ENCODE data around the gene SPRR5. TPM values are rescaled to one million over a fixed set of nuclear protein-coding genes. Genes with fewer than 3 reads are reported as not detected.

SPRR5 gene
- total and polyA plus RNA-seq, 11 donors: not detected

DNA sequence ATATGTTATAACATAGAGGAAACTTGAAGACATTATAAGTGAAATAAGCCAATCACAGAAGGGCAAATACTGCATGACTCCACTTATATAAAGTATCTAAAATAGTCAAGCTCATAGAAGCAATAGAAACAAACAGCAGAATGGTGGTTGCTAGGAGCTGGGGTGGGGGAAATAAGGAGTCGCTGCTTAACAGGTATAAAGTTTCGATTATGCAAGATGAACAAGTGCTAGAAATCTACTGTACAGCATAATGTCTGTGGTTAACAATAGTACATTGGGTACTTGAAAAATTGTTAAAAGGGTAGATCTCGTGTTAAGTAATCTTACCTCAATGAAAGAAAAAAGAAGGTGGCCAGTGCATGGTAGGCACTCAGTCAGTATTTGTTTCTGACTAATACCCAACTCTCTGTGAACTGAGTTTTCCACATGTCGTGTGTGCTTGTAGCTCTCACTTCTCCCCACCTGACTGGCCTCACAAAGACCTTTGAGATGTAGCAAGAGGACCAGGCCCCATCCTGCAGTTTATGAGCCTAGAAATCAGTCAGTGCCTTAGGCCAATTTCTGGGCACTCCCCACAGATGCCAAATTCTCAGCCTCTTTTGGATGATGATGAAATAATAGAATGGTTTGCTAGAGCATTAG lies 14.7 kb upstream of the SPRR5 start:
- Histone ChIP-seq H3K27ac (no peak overlapping the region), H3K27me3 (no peaks in the 10 kb centered on the region), H3K4me1 (no peaks in the 10 kb centered on the region), H3K4me3 (no peak overlapping the region), H3K36me3 (no peaks in the 10 kb centered on the region), H3K9me3 (no peaks in the 10 kb centered on the region)
- WGBS, 4 donors: 58 to 68% (median 62%) methylated on average over 4 of the region's 4 CpGs
- intact Hi-C loops (cut with DNase I): no loop called here
- ATAC-seq (no peak), DNase-seq (no peak)
- TF ChIP-seq, protein P1, sequence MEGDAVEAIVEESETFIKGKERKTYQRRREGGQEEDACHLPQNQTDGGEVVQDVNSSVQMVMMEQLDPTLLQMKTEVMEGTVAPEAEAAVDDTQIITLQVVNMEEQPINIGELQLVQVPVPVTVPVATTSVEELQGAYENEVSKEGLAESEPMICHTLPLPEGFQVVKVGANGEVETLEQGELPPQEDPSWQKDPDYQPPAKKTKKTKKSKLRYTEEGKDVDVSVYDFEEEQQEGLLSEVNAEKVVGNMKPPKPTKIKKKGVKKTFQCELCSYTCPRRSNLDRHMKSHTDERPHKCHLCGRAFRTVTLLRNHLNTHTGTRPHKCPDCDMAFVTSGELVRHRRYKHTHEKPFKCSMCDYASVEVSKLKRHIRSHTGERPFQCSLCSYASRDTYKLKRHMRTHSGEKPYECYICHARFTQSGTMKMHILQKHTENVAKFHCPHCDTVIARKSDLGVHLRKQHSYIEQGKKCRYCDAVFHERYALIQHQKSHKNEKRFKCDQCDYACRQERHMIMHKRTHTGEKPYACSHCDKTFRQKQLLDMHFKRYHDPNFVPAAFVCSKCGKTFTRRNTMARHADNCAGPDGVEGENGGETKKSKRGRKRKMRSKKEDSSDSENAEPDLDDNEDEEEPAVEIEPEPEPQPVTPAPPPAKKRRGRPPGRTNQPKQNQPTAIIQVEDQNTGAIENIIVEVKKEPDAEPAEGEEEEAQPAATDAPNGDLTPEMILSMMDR (IDR thresholded peaks at IDR 0.05): no peak
- TF ChIP-seq POLR2A (IDR thresholded peaks at IDR 0.05): no peak

GRCh38 chr1:152933196-152933595 lies 13.8 kb upstream of the SPRR5 start:
- 60 to 76% (median 70%) methylated on average over 2 of the region's 2 CpGs for WGBS, 4 donors

DNA sequence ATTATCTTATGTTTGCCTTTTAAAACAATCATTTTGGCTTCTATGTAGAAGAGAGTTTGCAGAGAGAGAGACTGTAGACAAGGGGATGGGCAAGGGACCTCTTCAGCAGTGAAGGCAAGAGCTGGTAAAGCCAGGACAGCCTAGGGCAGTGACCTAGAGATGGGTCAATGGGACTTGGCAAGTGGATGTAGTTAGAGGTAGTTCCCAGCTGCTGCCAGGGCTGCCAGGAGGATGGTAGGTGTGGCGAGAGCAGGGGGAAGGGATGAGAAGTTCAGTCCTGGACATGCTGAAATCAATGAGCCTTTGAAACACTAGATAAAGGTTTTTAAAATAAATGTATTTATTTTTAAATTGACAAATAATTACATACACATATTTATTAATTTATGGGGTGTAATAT lies 6.4 kb upstream of the SPRR5 start:
- intact Hi-C loops (cut with DNase I): no loop called here
- H3K27ac ChIP-seq: no peak overlapping the region
- H3K4me3 ChIP-seq: no peak overlapping the region
- no peaks in the 10 kb centered on the region for H3K4me1 ChIP-seq
- no peaks in the 10 kb centered on the region for H3K9me3 ChIP-seq
- no peaks in the 10 kb centered on the region for H3K27me3 ChIP-seq
- no peak for DNase-seq
- H3K36me3 ChIP-seq: no peaks in the 10 kb centered on the region
- no peak for TF ChIP-seq POLR2A (IDR thresholded peaks at IDR 0.05)
- TF ChIP-seq, protein P1 (IDR thresholded peaks at IDR 0.05): no peak
- WGBS, 4 donors: 75 to 86% (median 84%) methylated on average over 1 of the region's 1 CpG
- no peak for ATAC-seq

More at GRCh38 chr1:152933196-152933595, 13.8 kb upstream of the SPRR5 start:
- H3K27ac ChIP-seq: no peak overlapping the region
- TF ChIP-seq POLR2A (IDR thresholded peaks at IDR 0.05): no peak
- TF ChIP-seq, protein P1 (IDR thresholded peaks at IDR 0.05): no peak
- H3K4me3 ChIP-seq: no peak overlapping the region
- no peaks in the 10 kb centered on the region for H3K36me3 ChIP-seq
- H3K27me3 ChIP-seq: no peaks in the 10 kb centered on the region
- no peaks in the 10 kb centered on the region for H3K4me1 ChIP-seq
- intact Hi-C loops (cut with DNase I): no loop called here
- H3K9me3 ChIP-seq: no peaks in the 10 kb centered on the region
- DNase-seq (no peak), ATAC-seq (no peak)

DNA sequence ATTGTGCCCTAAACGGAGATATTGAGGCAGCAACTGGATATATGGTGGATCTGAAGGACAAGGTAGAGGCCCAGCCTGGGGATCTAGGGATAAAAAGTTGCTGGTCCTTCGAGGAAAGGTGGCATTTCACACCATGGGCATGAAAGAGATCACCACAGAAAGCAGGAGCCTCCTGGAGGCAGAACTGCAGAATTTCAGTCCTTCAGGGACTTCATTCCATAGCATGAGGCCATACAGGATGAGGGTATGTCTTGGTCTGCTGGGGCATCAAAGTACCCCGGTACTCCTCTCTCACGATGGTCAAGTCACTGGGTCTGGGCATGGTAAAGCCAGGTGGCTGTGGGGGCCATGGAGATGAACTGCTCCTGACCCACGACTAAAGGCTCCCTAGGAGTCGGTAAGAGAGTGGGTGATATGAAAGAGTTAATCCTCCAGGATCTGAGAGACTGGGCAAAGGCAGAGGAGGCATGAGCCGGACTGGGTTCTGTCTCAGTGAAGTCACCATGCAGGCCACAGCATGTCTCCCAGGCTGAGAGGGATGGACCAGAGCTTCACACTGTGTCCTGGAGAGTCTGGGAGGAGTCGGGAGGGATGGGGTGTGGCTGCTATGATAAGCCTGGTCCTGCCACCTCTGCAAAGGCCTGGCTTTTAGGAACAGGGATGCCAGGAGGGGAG lies 5.8 kb upstream of the SPRR5 start:
- Histone ChIP-seq H3K9me3 (no peaks in the 10 kb centered on the region), H3K36me3 (no peaks in the 10 kb centered on the region), H3K27me3 (no peaks in the 10 kb centered on the region), H3K4me3 (no peak overlapping the region), H3K4me1 (no peaks in the 10 kb centered on the region), H3K27ac (no peak overlapping the region)
- TF ChIP-seq, protein P1 (IDR thresholded peaks at IDR 0.05): no peak
- TF ChIP-seq POLR2A (IDR thresholded peaks at IDR 0.05): no peak
- intact Hi-C loops (cut with DNase I): no loop called here
- 47 to 63% (median 60%) methylated on average over 8 of the region's 8 CpGs for WGBS, 4 donors
- ATAC-seq (no peak), DNase-seq (no peak)

Measured in heart left ventricle (tissue), 16 donors.